H7 (cell line): ENCODE results near the gene ZNF445. TPM values are rescaled to one million over a fixed set of nuclear protein-coding genes. Genes with fewer than 3 reads are reported as not detected.

ENCODE experiments used
- total RNA-seq: library from RNA; depleted of rRNA; stranded (reverse); fragments of >200 nt; shearing (Covaris generic); gene quantifications from 2 replicates; pipeline ENCODE4 v1.2.3, GENCODE V29; 2014; rRNA removed

The ZNF445 gene
- total RNA-seq, 1 experiment from 2014 or later, result 7.1 TPM

Other genes with a start within 250 kb of the ZNF445 start
- gene TOPAZ1, start 235.8 kb downstream of the ZNF445 start, total RNA-seq, result not detected in 2 replicates
- gene TCAIM, start 138.9 kb downstream of the ZNF445 start, total RNA-seq, result 22.4 and 32.3 TPM in 2 replicates
- gene ZKSCAN7, start 77.5 kb upstream of the ZNF445 start, total RNA-seq, result 6.5 and 13.0 TPM in 2 replicates
- 2.6 and 4.2 TPM in 2 replicates for gene ZNF660, start 107.3 kb upstream of the ZNF445 start, total RNA-seq
- gene ZNF197, start 147.4 kb upstream of the ZNF445 start, total RNA-seq, result 10.3 and 10.5 TPM in 2 replicates
- gene ZNF35, start 171.1 kb upstream of the ZNF445 start, total RNA-seq, result 13.7 and 15.5 TPM in 2 replicates
- gene ZNF502, start 235.0 kb upstream of the ZNF445 start, total RNA-seq, result 0.55 and 0.62 TPM in 2 replicates